A172 (cell line): Measurements from ENCODE around the gene MAP3K6. TPM values are rescaled to one million over a fixed set of nuclear protein-coding genes. Genes with fewer than 3 reads are reported as not detected.
"Not testable (repeated sequence)": the region's sequence is repeated elsewhere in the genome, so short reads cannot be mapped to it uniquely, and the experiment has no call there.

Experiments used
- DNase-seq: peaks from one replicate; pipeline ENCODE4 v3.0.0-alpha.2; 2015; ENCODE audit warnings: low spot score
- total RNA-seq: library from RNA; depleted of rRNA; stranded (reverse); fragments of >200 nt; shearing (Covaris generic); gene quantifications from 2 replicates; pipeline ENCODE4 v1.2.3, GENCODE V29; 2014

MAP3K6 gene
- total RNA-seq, 1 experiment from 2014 or later: 7.1 TPM

- DNase-seq: peak; percentile 22
Measured at GRCh38 chr1:27395441-27396195, 28.9 kb upstream of the MAP3K6 start.

- no peak for DNase-seq
Measured at GRCh38 chr1:27394925-27395324, 28.2 kb upstream of the MAP3K6 start.

GRCh38 chr1:27394282-27394658 lies 27.5 kb upstream of the MAP3K6 start:
- no peak for DNase-seq

GRCh38 chr1:27393641-27394281 lies 27.0 kb upstream of the MAP3K6 start:
- no peak for DNase-seq

GRCh38 chr1:27392778-27393635 lies 26.2 kb upstream of the MAP3K6 start:
- DNase-seq: no peak

- peak; percentile 66 for DNase-seq
Measured at GRCh38 chr1:27392096-27392777, 25.5 kb upstream of the MAP3K6 start, which contains the start of gene GPR3. TSS of gene GPR3 (plus strand) at chr1:27392622. CDS start at chr1:27393799, 1,177 bp downstream.

- no peak for DNase-seq
Measured at GRCh38 chr1:27391511-27392095, 24.8 kb upstream of the MAP3K6 start.

- peak; percentile 51 for DNase-seq
Measured at GRCh38 chr1:27388337-27389005, 21.7 kb upstream of the MAP3K6 start.

- not testable (repeated sequence) for DNase-seq
Measured at GRCh38 chr1:27384797-27385196, 18.0 kb upstream of the MAP3K6 start.

- no peak for DNase-seq
Measured at GRCh38 chr1:27383661-27384060, 16.9 kb upstream of the MAP3K6 start.

GRCh38 chr1:27383039-27383605 lies 16.4 kb upstream of the MAP3K6 start, which contains the start of gene CD164L2:
TSS of gene CD164L2 (minus strand) at chr1:27383333. CDS start at chr1:27383239, 94 bp downstream.
- no peak for DNase-seq

GRCh38 chr1:27381969-27382762 lies 15.4 kb upstream of the MAP3K6 start:
- DNase-seq: no peak

GRCh38 chr1:27380766-27381733 lies 14.3 kb upstream of the MAP3K6 start:
- DNase-seq: no peak

- no peak for DNase-seq
Measured at GRCh38 chr1:27380224-27380623, 13.5 kb upstream of the MAP3K6 start.

- no peak for DNase-seq
Measured at GRCh38 chr1:27379564-27380122, 12.9 kb upstream of the MAP3K6 start.

- DNase-seq: no peak
Measured at GRCh38 chr1:27377760-27378495, 11.2 kb upstream of the MAP3K6 start.
